MM.1S (cell line): ENCODE measurements around the gene VIM.

Experiments used
- EZH2 ChIP-seq: fragments of 300-600 bp; sonication (generic); optimal IDR thresholded peaks from 2 replicates; pipeline ENCODE3; 2017; ENCODE audit warnings: low read depth, mild to moderate bottlenecking, antibody characterized with exemption, low read length, mixed read lengths
- EZH2phosphoT487 ChIP-seq: fragments of 300-600 bp; sonication (generic); IDR thresholded peaks from 2 replicates; pipeline ENCODE4 v1.6.1; 2018; ENCODE audit warnings: antibody characterized with exemption, low read length
- TF ChIP-seq, protein P1 (sequence below): fragments of 300-600 bp; sonication (generic); IDR thresholded peaks from 2 replicates; pipeline ENCODE4 v1.5.1; 2016; ENCODE audit warnings: antibody characterized with exemption, low read length, mixed read lengths

DNA sequence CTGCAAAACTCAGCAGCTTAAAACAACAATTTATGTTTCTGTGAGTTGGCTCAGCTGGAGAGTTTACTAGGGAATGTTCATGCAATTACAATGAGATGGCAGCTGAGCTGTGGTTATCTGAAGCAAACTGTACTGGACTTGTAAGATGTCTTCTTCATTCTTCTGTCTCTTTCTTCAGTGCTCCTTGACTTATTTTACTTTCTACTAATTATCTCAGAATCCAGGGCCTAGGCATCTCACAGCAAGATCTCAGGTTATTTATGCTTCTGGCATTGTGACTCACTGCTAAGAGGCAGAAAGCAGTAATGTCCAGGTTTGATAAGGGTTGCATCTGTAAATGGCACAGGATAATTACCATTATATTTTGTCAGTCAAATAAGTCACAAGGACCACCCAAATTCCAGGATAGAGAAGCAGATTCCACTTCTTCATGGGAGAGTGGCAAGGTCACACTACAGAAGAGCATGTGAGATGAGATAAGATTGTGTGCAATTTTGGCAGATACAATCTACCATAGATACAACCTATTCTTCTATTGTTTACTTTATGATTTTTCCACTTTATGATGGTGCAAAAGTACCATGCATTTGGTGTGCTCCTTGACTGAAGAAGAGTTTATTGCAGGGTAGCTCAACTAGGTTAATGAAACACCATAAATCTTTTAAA, 16.8 kb downstream of the VIM start:
- TF ChIP-seq, protein P1, sequence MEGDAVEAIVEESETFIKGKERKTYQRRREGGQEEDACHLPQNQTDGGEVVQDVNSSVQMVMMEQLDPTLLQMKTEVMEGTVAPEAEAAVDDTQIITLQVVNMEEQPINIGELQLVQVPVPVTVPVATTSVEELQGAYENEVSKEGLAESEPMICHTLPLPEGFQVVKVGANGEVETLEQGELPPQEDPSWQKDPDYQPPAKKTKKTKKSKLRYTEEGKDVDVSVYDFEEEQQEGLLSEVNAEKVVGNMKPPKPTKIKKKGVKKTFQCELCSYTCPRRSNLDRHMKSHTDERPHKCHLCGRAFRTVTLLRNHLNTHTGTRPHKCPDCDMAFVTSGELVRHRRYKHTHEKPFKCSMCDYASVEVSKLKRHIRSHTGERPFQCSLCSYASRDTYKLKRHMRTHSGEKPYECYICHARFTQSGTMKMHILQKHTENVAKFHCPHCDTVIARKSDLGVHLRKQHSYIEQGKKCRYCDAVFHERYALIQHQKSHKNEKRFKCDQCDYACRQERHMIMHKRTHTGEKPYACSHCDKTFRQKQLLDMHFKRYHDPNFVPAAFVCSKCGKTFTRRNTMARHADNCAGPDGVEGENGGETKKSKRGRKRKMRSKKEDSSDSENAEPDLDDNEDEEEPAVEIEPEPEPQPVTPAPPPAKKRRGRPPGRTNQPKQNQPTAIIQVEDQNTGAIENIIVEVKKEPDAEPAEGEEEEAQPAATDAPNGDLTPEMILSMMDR, result no peak
- TF ChIP-seq EZH2phosphoT487, result no peak
- TF ChIP-seq EZH2, result no peak
